Activated B cell treated with CpG ODN at 0.5 μM for 24 hours (primary cell): ENCODE results near the gene EEIG1. TPM values are rescaled to one million over a fixed set of nuclear protein-coding genes. Genes with fewer than 3 reads are reported as not detected.
A peak's percentile ranks its signal among the peaks of the same experiment; 100 is the strongest.

Experiments
- ATAC-seq: fragments of 200-7000 bp; cut with Tn5 transposase; one replicate; pipeline ENCODE4 v1.10.0; 2021; ENCODE audit warnings: low read depth, mild to moderate bottlenecking, moderate library complexity
- CTCF ChIA-PET: fragments of 350-600 bp; sonication (Branson Sonifier 250); formaldehyde crosslinking; loops from one replicate; lab custom pipeline; 2021; ENCODE audit warnings: antibody characterized with exemption; lab: Charles Lee
- POLR2A ChIA-PET: fragments of 350-600 bp; sonication (Branson Sonifier 250); formaldehyde crosslinking; loops from one replicate; lab custom pipeline; 2021; ENCODE audit warnings: antibody characterized with exemption; lab: Charles Lee
- DNase-seq: peaks from one replicate; pipeline ENCODE4 v3.0.0; 2022
- H3K27ac Mint-ChIP-seq: one replicate; pipeline ENCODE4 v1.8.0; 2020; ENCODE audit warnings: mixed read lengths
- H3K27me3 Mint-ChIP-seq: one replicate; pipeline ENCODE4 v1.8.0; 2021; ENCODE audit warnings: mixed read lengths
- H3K36me3 Mint-ChIP-seq: one replicate; pipeline ENCODE4 v1.8.0; 2021; ENCODE audit warnings: low read depth, mixed read lengths
- H3K4me1 Mint-ChIP-seq: one replicate; pipeline ENCODE4 v1.8.0; 2021; ENCODE audit warnings: mixed read lengths
- H3K4me3 Mint-ChIP-seq: one replicate; pipeline ENCODE4 v1.8.0; 2020; ENCODE audit warnings: mild to moderate bottlenecking, mixed read lengths
- H3K9me3 Mint-ChIP-seq: one replicate; pipeline ENCODE4 v1.8.0; 2020; ENCODE audit warnings: mixed read lengths
- CTCF ChIP-seq: fragments of 200-600 bp; IDR thresholded peaks from one replicate; pipeline ENCODE4 v1.8.0; 2022; ENCODE audit warnings: antibody characterized with exemption, mild to moderate bottlenecking
- intact Hi-C: fragments of 100-400 bp; cut with micrococcal nuclease; formaldehyde crosslinking; loops from one replicate; pipeline ENCODE4 v1.15.1; 2024
- total RNA-seq: library from RNA; stranded (reverse); gene quantifications from 2 replicates; pipeline ENCODE4 v1.2.3, GENCODE V29; 2022

The EEIG1 gene
- total RNA-seq, 1 donor from 2014 or later: 88.1 TPM

- intact Hi-C loops: loop anchor here (1.0 to 2.0 kb wide), 2 partner anchors 19 to 27 kb away; partner anchors contain the start of gene EEIG1
- ChIA-PET POLR2A (interaction anchor here (0.5 to 5.2 kb wide), 11 partner anchors 16 to 60 kb away, joined by 3 to 37 read pairs (median 6); partner anchors contain the start of gene EEIG1), CTCF (interaction anchor here (1.0 kb wide), 1 partner anchor 12 kb away, joined by 3 read pairs; no protein-coding TSS in a partner anchor)
- DNase-seq (peak; percentile 51), ATAC-seq (peak; percentile 78)
- H3K36me3 Mint-ChIP-seq: no peaks in the 10 kb centered on the region
- peak overlapping the region; percentile 49 for H3K4me3 Mint-ChIP-seq
- TF ChIP-seq CTCF: no peak
- peaks cover 72% of the 10 kb centered on the region for H3K4me1 Mint-ChIP-seq
- H3K9me3 Mint-ChIP-seq: peaks cover 3% of the 10 kb centered on the region
- H3K27me3 Mint-ChIP-seq: no peaks in the 10 kb centered on the region
- H3K27ac Mint-ChIP-seq: peak overlapping the region; percentile 94
These were observed 26.9 kb upstream of the EEIG1 start for GRCh38 chr9:128007566-128008138.

- ChIA-PET POLR2A (interaction anchor here (1.0 to 5.2 kb wide), 7 partner anchors 15 to 36 kb away, joined by 5 to 37 read pairs (median 7); partner anchors contain the start of gene EEIG1), CTCF (interaction anchor here (1.0 kb wide), 1 partner anchor 10 kb away, joined by 3 read pairs; no protein-coding TSS in a partner anchor)
- no peak for TF ChIP-seq CTCF
- H3K36me3 Mint-ChIP-seq: no peaks in the 10 kb centered on the region
- intact Hi-C loops: loop anchor here (2.0 kb wide), 1 partner anchor 26 kb away; the partner anchor contains the start of gene EEIG1
- peaks cover 66% of the 10 kb centered on the region for H3K4me1 Mint-ChIP-seq
- DNase-seq (no peak), ATAC-seq (no peak)
- peaks cover 3% of the 10 kb centered on the region for H3K9me3 Mint-ChIP-seq
- H3K27me3 Mint-ChIP-seq: no peaks in the 10 kb centered on the region
- H3K27ac Mint-ChIP-seq: peak overlapping the region; percentile 68
- H3K4me3 Mint-ChIP-seq: peak overlapping the region; percentile 15
These were observed 25.7 kb upstream of the EEIG1 start for GRCh38 chr9:128006332-128006996.

GRCh38 chr9:128005923-128006322, 25.1 kb upstream of the EEIG1 start:
- Mint-ChIP-seq H3K4me1 (peaks cover 62% of the 10 kb centered on the region), H3K27me3 (no peaks in the 10 kb centered on the region), H3K27ac (no peak overlapping the region), H3K4me3 (no peak overlapping the region), H3K36me3 (no peaks in the 10 kb centered on the region), H3K9me3 (peaks cover 3% of the 10 kb centered on the region)
- ATAC-seq (no peak), DNase-seq (no peak)
- POLR2A ChIA-PET: interaction anchor here (0.9 to 5.2 kb wide), 4 partner anchors 20 to 36 kb away, joined by 4 to 37 read pairs (median 22); partner anchors contain the start of gene EEIG1
- intact Hi-C loops: loop anchor here (2.0 kb wide), 1 partner anchor 25 kb away; the partner anchor contains the start of gene EEIG1
- CTCF ChIA-PET: no interaction called here
- TF ChIP-seq CTCF: no peak

GRCh38 chr9:128003966-128004604, 23.3 kb upstream of the EEIG1 start:
- no peaks in the 10 kb centered on the region for H3K27me3 Mint-ChIP-seq
- POLR2A ChIA-PET: interaction anchor here (1.0 to 5.2 kb wide), 3 partner anchors 20 to 23 kb away, joined by 5 to 37 read pairs (median 28); partner anchors contain the start of gene EEIG1
- peaks cover 6% of the 10 kb centered on the region for H3K9me3 Mint-ChIP-seq
- no peak overlapping the region for H3K4me3 Mint-ChIP-seq
- ATAC-seq (no peak), DNase-seq (no peak)
- CTCF ChIA-PET: interaction anchor here (1.7 kb wide), 1 partner anchor 31 kb away, joined by 4 read pairs; no protein-coding TSS in a partner anchor
- intact Hi-C loops: no loop called here
- no peaks in the 10 kb centered on the region for H3K36me3 Mint-ChIP-seq
- no peak for TF ChIP-seq CTCF
- H3K27ac Mint-ChIP-seq: no peak overlapping the region
- peaks cover 61% of the 10 kb centered on the region for H3K4me1 Mint-ChIP-seq
